Peyer's patch (tissue), 4 donors: ENCODE data around the gene FAM43A.

Source experiments
- POLR2A ChIP-seq, 2 donors: fragments of 450-650 bp; IDR thresholded peaks; one replicate each; pipeline ENCODE4 v1.5.1; 2017; ENCODE audit warnings: antibody characterized with exemption in 2 of 2, mild to moderate bottlenecking in 2 of 2, moderate library complexity in 2 of 2
- TF ChIP-seq, protein P1 (sequence below), 6 experiments: fragments of 450-650 bp in 4 of 6; fragments of 200-600 bp in 2 of 6; sonication (generic) in 1 of 6; IDR thresholded peaks; one replicate each; pipeline ENCODE4 v1.5.1; 2017 to 2019; ENCODE audit warnings: antibody characterized with exemption in 6 of 6, mild to moderate bottlenecking in 3 of 6, moderate library complexity in 1 of 6

DNA sequence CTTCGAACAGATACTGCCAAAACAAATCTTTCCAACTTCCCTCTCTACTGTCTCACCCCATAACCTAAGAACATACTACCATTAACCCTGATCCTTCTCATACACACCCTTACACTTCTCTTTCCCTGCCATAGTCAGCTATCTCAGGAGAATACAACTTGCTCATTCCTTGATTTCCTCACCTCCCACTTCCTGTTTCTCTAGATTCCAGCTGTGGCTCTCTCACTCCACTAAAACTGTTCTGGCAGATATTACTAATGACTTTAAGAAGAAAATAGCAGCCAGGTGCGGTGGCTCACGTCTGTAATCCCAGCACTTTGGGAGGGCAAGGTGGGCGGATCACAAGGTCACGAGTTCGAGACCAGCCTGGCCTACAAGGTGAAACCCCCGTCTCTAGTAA, 18.3 kb upstream of the FAM43A start:
- TF ChIP-seq, protein P1, sequence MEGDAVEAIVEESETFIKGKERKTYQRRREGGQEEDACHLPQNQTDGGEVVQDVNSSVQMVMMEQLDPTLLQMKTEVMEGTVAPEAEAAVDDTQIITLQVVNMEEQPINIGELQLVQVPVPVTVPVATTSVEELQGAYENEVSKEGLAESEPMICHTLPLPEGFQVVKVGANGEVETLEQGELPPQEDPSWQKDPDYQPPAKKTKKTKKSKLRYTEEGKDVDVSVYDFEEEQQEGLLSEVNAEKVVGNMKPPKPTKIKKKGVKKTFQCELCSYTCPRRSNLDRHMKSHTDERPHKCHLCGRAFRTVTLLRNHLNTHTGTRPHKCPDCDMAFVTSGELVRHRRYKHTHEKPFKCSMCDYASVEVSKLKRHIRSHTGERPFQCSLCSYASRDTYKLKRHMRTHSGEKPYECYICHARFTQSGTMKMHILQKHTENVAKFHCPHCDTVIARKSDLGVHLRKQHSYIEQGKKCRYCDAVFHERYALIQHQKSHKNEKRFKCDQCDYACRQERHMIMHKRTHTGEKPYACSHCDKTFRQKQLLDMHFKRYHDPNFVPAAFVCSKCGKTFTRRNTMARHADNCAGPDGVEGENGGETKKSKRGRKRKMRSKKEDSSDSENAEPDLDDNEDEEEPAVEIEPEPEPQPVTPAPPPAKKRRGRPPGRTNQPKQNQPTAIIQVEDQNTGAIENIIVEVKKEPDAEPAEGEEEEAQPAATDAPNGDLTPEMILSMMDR (IDR thresholded peaks at IDR 0.05): no peak
- TF ChIP-seq POLR2A (IDR thresholded peaks at IDR 0.05): no peak
